Gastrocnemius medialis (tissue), 4 donors: ENCODE results near the gene ZSCAN29.

Experiments used
- POLR2A ChIP-seq, 2 donors: fragments of 450-650 bp; IDR thresholded peaks; one replicate each; pipeline ENCODE4 v1.6.1; 2017; ENCODE audit warnings: antibody characterized with exemption in 2 of 2, mild to moderate bottlenecking in 2 of 2, moderate library complexity in 2 of 2
- TF ChIP-seq, protein P1 (sequence below), 5 experiments: fragments of 450-650 bp in 3 of 5; fragments of 200-600 bp in 2 of 5; sonication (generic) in 2 of 5; IDR thresholded peaks in 4 of 5; conservative IDR thresholded peaks in 1 of 5; 1 replicate in 4 of 5; 2 replicates in 1 of 5; pipeline ENCODE4 v1.5.1; 2016 to 2019; ENCODE audit warnings: antibody characterized with exemption in 5 of 5, mild to moderate bottlenecking in 3 of 5, moderate library complexity in 3 of 5

DNA sequence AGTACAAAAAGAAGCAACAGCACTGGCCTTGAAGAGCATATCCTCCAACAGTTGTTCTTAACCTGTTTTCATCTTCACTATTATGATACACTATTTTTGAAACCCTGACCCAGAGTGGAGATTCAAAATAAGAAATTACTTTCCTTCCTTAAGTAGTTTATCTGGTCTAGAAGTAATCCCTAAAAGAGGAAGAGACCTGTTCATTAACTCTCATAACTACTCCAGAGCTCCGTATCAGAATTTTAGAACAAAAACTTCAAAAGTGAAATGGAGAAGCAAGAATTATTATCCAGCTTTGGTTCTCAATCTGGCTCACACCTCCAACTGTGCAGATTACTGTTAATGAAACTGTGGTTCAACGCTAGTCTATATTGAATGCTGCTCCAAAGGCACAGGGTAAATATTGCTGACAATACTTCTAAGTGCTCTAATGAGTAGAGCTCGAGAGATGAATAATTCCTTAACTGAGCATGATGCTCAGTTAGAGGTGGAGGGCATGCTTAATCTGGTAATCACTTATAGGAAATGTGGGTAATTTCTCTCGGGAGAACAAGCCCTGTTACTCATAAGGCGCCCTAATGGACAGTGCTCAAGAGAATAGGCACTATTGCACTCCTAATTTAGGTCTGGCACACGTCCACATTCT, 45.7 kb downstream of the ZSCAN29 start:
- TF ChIP-seq, protein P1, sequence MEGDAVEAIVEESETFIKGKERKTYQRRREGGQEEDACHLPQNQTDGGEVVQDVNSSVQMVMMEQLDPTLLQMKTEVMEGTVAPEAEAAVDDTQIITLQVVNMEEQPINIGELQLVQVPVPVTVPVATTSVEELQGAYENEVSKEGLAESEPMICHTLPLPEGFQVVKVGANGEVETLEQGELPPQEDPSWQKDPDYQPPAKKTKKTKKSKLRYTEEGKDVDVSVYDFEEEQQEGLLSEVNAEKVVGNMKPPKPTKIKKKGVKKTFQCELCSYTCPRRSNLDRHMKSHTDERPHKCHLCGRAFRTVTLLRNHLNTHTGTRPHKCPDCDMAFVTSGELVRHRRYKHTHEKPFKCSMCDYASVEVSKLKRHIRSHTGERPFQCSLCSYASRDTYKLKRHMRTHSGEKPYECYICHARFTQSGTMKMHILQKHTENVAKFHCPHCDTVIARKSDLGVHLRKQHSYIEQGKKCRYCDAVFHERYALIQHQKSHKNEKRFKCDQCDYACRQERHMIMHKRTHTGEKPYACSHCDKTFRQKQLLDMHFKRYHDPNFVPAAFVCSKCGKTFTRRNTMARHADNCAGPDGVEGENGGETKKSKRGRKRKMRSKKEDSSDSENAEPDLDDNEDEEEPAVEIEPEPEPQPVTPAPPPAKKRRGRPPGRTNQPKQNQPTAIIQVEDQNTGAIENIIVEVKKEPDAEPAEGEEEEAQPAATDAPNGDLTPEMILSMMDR (IDR thresholded peaks at IDR 0.05 in 4 of 5, conservative IDR thresholded peaks at IDR 0.05 in 1 of 5): no peak
- no peak for TF ChIP-seq POLR2A (IDR thresholded peaks at IDR 0.05)
